ENCODE measurements around the gene PTCH1. TPM values are rescaled to one million over a fixed set of nuclear protein-coding genes. Genes with fewer than 3 reads are reported as not detected.

The PTCH1 gene
- total RNA-seq, 2 experiments from 2014 or later = 5.4 to 7.3 TPM

DNA sequence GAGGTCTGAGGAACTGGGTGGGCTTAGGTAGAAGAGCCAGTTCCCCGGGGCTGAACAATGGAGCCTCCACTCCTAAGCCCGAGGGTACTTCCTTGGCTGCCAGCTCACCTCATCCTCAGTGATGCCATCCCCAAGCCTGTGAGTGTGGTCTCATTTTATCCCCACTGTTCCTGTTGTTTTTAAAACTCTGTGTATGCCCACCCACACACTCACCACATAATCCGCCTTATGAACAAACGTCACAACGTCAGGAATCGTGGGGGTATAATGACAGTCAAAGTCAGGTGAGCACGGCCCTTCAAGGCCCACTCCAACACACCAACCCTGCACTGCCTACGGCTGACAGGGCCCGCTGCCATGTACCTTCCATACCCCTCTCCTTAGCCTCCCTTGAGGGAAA is 61.1 kb downstream of the PTCH1 start:
- Mint-ChIP-seq H3K27ac (no peak overlapping the region), H3K4me3 (no peak overlapping the region), H3K4me1 (ENCODE audit: low read depth) (peaks cover under 1% of the 10 kb centered on the region), H3K27me3 (no peaks in the 10 kb centered on the region), H3K9me3 (no peaks in the 10 kb centered on the region), H3K36me3 (ENCODE audit: low read depth) (peaks cover 6% of the 10 kb centered on the region)
- CTCF ChIA-PET = no interaction called here
- DNase-seq (no peak), ATAC-seq (no peak)
- TF ChIP-seq, protein P1, sequence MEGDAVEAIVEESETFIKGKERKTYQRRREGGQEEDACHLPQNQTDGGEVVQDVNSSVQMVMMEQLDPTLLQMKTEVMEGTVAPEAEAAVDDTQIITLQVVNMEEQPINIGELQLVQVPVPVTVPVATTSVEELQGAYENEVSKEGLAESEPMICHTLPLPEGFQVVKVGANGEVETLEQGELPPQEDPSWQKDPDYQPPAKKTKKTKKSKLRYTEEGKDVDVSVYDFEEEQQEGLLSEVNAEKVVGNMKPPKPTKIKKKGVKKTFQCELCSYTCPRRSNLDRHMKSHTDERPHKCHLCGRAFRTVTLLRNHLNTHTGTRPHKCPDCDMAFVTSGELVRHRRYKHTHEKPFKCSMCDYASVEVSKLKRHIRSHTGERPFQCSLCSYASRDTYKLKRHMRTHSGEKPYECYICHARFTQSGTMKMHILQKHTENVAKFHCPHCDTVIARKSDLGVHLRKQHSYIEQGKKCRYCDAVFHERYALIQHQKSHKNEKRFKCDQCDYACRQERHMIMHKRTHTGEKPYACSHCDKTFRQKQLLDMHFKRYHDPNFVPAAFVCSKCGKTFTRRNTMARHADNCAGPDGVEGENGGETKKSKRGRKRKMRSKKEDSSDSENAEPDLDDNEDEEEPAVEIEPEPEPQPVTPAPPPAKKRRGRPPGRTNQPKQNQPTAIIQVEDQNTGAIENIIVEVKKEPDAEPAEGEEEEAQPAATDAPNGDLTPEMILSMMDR (IDR thresholded peaks at IDR 0.05) = no peak
- intact Hi-C loops (cut with micrococcal nuclease) = no loop called here
- POLR2A ChIA-PET = interaction anchor here (1.5 kb wide), 1 partner anchor 60 kb away, joined by 3 read pairs; the partner anchor contains the start of gene PTCH1

DNA sequence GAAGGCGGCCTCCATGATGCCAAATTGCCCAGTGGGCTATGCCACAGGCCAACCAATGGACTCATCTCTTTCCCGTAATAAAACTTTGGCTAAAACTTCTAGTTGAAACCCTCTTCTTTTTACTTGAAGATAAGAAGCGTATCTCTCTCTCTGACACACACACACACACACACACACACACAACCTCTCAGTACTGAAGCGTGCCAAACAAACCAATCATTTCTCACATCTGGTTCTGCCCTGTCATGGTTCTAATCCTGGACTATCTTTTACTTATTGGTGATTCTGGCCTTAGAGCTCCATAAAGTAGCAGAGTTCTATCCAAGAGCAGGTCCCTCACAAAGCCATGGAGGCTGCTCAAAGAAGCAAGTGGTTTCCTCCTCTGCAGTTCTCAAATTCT is 64.6 kb downstream of the PTCH1 start:
- ATAC-seq (no peak), DNase-seq (no peak)
- Mint-ChIP-seq H3K4me1 (ENCODE audit: low read depth) (no peaks in the 10 kb centered on the region), H3K27ac (no peak overlapping the region), H3K36me3 (ENCODE audit: low read depth) (peaks cover 4% of the 10 kb centered on the region), H3K4me3 (no peak overlapping the region), H3K9me3 (no peaks in the 10 kb centered on the region), H3K27me3 (no peaks in the 10 kb centered on the region)
- TF ChIP-seq, protein P1 (IDR thresholded peaks at IDR 0.05) = no peak
- ChIA-PET CTCF (interaction anchor here (2.1 kb wide), 1 partner anchor 9 kb away, joined by 6 read pairs; no protein-coding TSS in a partner anchor), POLR2A (interaction anchor here (0.6 kb wide), 1 partner anchor 58 kb away, joined by 3 read pairs; no protein-coding TSS in a partner anchor)
- intact Hi-C loops (cut with micrococcal nuclease) = no loop called here

DNA sequence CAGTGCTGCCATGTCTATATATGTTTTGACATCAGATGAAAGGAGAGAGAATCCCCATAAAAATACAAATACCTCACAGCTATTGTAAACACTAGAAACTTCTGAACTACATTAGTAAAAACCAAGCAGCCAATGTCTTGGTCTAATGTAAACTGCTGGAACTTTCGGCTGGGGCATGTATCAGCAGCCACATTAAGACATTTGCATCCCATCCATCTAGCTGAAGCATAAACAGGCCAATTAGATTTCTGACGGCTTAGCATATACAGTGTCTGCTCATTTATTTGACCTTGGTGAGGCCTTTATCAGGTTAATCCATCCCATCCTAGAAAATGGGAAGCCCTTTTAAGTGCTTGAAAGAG is 65.7 kb downstream of the PTCH1 start:
- Mint-ChIP-seq H3K27ac (no peak overlapping the region), H3K4me1 (ENCODE audit: low read depth) (peaks cover 5% of the 10 kb centered on the region), H3K4me3 (no peak overlapping the region), H3K27me3 (no peaks in the 10 kb centered on the region), H3K9me3 (no peaks in the 10 kb centered on the region), H3K36me3 (ENCODE audit: low read depth) (peaks cover 4% of the 10 kb centered on the region)
- no peak for ATAC-seq
- no peak for DNase-seq
- POLR2A ChIA-PET = no interaction called here
- TF ChIP-seq, protein P1 (IDR thresholded peaks at IDR 0.05) = no peak
- CTCF ChIA-PET = interaction anchor here (0.8 to 2.1 kb wide), 2 partner anchors 10 to 256 kb away, joined by 3 to 6 read pairs; no protein-coding TSS in a partner anchor
- intact Hi-C loops (cut with micrococcal nuclease) = no loop called here

DNA sequence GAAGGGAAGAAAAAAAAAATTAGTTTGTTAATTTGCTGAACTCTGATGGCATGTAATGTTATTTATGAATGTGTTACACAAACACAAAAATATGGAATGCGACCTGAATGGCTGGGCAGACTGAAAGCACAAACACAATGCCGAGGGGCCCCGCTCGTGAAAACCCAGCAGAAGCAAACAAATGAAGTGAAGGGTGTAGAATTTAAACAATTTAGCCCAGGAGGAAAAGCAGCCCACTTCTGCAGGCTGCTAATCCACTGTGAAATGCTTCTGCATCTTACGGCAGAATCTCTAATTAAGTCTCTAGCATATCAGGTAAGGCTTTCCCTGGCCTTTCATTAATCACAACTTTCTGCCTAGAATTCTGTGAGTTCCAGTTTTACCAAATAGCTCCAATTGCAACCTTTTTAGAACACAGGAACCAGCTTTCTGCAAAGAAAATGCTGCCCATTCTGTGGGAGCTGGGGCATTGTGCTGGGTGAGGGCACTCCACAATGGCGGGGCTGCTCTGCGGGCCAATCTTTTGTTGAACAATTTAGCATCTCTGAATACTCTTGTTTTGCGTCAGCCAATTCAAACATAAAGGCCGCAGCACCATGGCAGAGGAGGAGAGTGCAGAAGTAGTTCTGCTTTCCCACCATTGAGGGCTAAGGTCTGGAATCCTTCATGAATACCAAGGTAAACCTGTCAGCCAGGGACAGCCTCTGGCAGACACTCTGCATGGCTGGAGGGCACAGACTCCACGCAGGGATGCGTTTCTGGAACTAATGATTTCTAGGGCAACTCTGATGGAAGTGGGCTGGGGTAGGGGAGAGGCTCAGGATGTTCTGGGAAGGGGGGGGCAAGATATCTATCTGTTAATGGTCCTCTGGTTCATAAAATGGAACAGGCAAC is 66.4 kb downstream of the PTCH1 start:
- ChIA-PET CTCF (interaction anchor here (2.1 kb wide), 1 partner anchor 11 kb away, joined by 6 read pairs; no protein-coding TSS in a partner anchor), POLR2A (no interaction called here)
- Mint-ChIP-seq H3K4me1 (ENCODE audit: low read depth) (peaks cover 5% of the 10 kb centered on the region), H3K9me3 (no peaks in the 10 kb centered on the region), H3K36me3 (ENCODE audit: low read depth) (peaks cover 1% of the 10 kb centered on the region), H3K27me3 (no peaks in the 10 kb centered on the region), H3K27ac (no peak overlapping the region), H3K4me3 (no peak overlapping the region)
- ATAC-seq (no peak), DNase-seq (no peak)
- intact Hi-C loops (cut with micrococcal nuclease) = no loop called here
- TF ChIP-seq, protein P1 (IDR thresholded peaks at IDR 0.05) = no peak

DNA sequence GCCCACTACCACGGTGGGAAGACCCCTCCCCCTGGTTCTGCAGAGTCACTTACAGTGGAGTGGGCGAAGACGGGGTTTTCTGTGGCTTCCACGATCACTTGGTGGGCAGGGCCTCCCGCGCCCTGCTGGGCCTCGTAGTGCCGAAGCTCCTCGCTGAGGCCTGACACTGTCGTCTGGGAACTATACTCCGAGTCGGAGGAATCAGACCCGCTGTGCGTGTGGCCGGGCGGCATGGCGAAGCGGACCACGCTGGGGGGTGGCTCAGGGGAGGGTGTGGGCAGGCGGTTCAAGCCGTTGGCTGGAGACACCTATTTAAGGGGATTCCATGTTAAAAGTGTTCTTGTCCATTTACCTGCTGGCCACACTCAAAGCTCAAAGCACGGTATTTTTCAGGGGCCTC is 67.8 kb downstream of the PTCH1 start:
- CTCF ChIA-PET = no interaction called here
- intact Hi-C loops (cut with micrococcal nuclease) = no loop called here

More for the DNA sequence above, 67.8 kb downstream of the PTCH1 start:
- peaks cover 1% of the 10 kb centered on the region for H3K36me3 Mint-ChIP-seq (ENCODE audit: low read depth)
- no peaks in the 10 kb centered on the region for H3K9me3 Mint-ChIP-seq
- no peaks in the 10 kb centered on the region for H3K27me3 Mint-ChIP-seq
- DNase-seq (no peak), ATAC-seq (no peak)
- H3K4me1 Mint-ChIP-seq (ENCODE audit: low read depth) = peaks cover 5% of the 10 kb centered on the region
- TF ChIP-seq, protein P1 (IDR thresholded peaks at IDR 0.05) = no peak
- POLR2A ChIA-PET = no interaction called here
- no peak overlapping the region for H3K27ac Mint-ChIP-seq
- H3K4me3 Mint-ChIP-seq = no peak overlapping the region

Data from activated CD8-positive, alpha-beta T cell treated with anti-CD3 and anti-CD28 coated beads for 36 hours (primary cell).